ENCODE data around the gene TCF7L2. TPM values are rescaled to one million over a fixed set of nuclear protein-coding genes. Genes with fewer than 3 reads are reported as not detected.
A peak's percentile ranks its signal among the peaks of the same experiment; 100 is the strongest.

TCF7L2 gene
- total and polyA plus RNA-seq, 4 donors, result 14.0 to 57.8 (median 34.8) TPM

- 78 to 80% methylated on average over 9 of the region's 9 CpGs for WGBS, 2 donors
- ATAC-seq (ENCODE audit: low FRiP score), result no peak
- Histone ChIP-seq H3K36me3 (ENCODE audit: control insufficient read depth in 1 of 2, insufficient read depth in 2 of 2, low read length in 1 of 2) (no peaks in the 10 kb centered on the region), H3K9me3 (ENCODE audit: control insufficient read depth, low read length) (no peaks in the 10 kb centered on the region), H3K4me1 (ENCODE audit: control insufficient read depth in 1 of 2, insufficient read depth in 2 of 2, low read length in 2 of 2) (no peaks in the 10 kb centered on the region), H3K27me3 (ENCODE audit: control insufficient read depth in 1 of 2, insufficient read depth in 2 of 2, low read length in 1 of 2) (no peaks in the 10 kb centered on the region), H3K27ac (ENCODE audit: low read depth in 1 of 2, low read length in 2 of 2) (no peak overlapping the region), H3K4me3 (ENCODE audit: low read length in 2 of 2) (no peak overlapping the region)
- no peak for DNase-seq
- intact Hi-C loops (cut with DNase I), result no loop called here
Measured at GRCh38 chr10:112913661-112914287, 36.3 kb upstream of the TCF7L2 start.

- WGBS, 2 donors, result 87 to 91% methylated on average over 7 of the region's 7 CpGs
- no peak for ATAC-seq (ENCODE audit: low FRiP score)
- no peak overlapping the region for H3K27ac ChIP-seq (ENCODE audit: low read depth in 1 of 2, low read length in 2 of 2)
Measured at GRCh38 chr10:112914288-112914952, 35.6 kb upstream of the TCF7L2 start.

GRCh38 chr10:112915590-112916572, 34.2 kb upstream of the TCF7L2 start:
- intact Hi-C loops (cut with DNase I), result no loop called here
- Histone ChIP-seq H3K4me1 (ENCODE audit: control insufficient read depth in 1 of 2, insufficient read depth in 2 of 2, low read length in 2 of 2) (no peaks in the 10 kb centered on the region), H3K36me3 (ENCODE audit: control insufficient read depth in 1 of 2, insufficient read depth in 2 of 2, low read length in 1 of 2) (no peaks in the 10 kb centered on the region), H3K27ac (ENCODE audit: low read depth in 1 of 2, low read length in 2 of 2) (no peak overlapping the region), H3K4me3 (ENCODE audit: low read length in 2 of 2) (no peak overlapping the region), H3K9me3 (ENCODE audit: control insufficient read depth, low read length) (no peaks in the 10 kb centered on the region), H3K27me3 (ENCODE audit: control insufficient read depth in 1 of 2, insufficient read depth in 2 of 2, low read length in 1 of 2) (no peaks in the 10 kb centered on the region)
- WGBS, 2 donors, result 85 to 86% methylated on average over 11 of the region's 11 CpGs
- ATAC-seq (ENCODE audit: low FRiP score), result no peak
- no peak for DNase-seq

More at GRCh38 chr10:112914288-112914952, 35.6 kb upstream of the TCF7L2 start:
- intact Hi-C loops (cut with DNase I), result no loop called here
- H3K36me3 ChIP-seq (ENCODE audit: control insufficient read depth in 1 of 2, insufficient read depth in 2 of 2, low read length in 1 of 2), result no peaks in the 10 kb centered on the region
- H3K9me3 ChIP-seq (ENCODE audit: control insufficient read depth, low read length), result no peaks in the 10 kb centered on the region
- H3K27me3 ChIP-seq (ENCODE audit: control insufficient read depth in 1 of 2, insufficient read depth in 2 of 2, low read length in 1 of 2), result no peaks in the 10 kb centered on the region
- H3K4me1 ChIP-seq (ENCODE audit: control insufficient read depth in 1 of 2, insufficient read depth in 2 of 2, low read length in 2 of 2), result no peaks in the 10 kb centered on the region
- no peak for DNase-seq
- H3K4me3 ChIP-seq (ENCODE audit: low read length in 2 of 2), result no peak overlapping the region

- no peak for DNase-seq
- intact Hi-C loops (cut with DNase I), result no loop called here
- whole genome bisulfite sequencing, 2 donors, result 94 to 97% methylated on average over 3 of the region's 3 CpGs
- no peaks in the 10 kb centered on the region for H3K9me3 ChIP-seq (ENCODE audit: control insufficient read depth, low read length)
- H3K27ac ChIP-seq (ENCODE audit: low read depth in 1 of 2, low read length in 2 of 2), result no peak overlapping the region
- no peak for ATAC-seq (ENCODE audit: low FRiP score)
- no peaks in the 10 kb centered on the region for H3K27me3 ChIP-seq (ENCODE audit: control insufficient read depth in 1 of 2, insufficient read depth in 2 of 2, low read length in 1 of 2)
- H3K36me3 ChIP-seq (ENCODE audit: control insufficient read depth in 1 of 2, insufficient read depth in 2 of 2, low read length in 1 of 2), result no peaks in the 10 kb centered on the region
- no peaks in the 10 kb centered on the region for H3K4me1 ChIP-seq (ENCODE audit: control insufficient read depth in 1 of 2, insufficient read depth in 2 of 2, low read length in 2 of 2)
- H3K4me3 ChIP-seq (ENCODE audit: low read length in 2 of 2), result no peak overlapping the region
Measured at GRCh38 chr10:112917681-112918080, 32.4 kb upstream of the TCF7L2 start.

DNA sequence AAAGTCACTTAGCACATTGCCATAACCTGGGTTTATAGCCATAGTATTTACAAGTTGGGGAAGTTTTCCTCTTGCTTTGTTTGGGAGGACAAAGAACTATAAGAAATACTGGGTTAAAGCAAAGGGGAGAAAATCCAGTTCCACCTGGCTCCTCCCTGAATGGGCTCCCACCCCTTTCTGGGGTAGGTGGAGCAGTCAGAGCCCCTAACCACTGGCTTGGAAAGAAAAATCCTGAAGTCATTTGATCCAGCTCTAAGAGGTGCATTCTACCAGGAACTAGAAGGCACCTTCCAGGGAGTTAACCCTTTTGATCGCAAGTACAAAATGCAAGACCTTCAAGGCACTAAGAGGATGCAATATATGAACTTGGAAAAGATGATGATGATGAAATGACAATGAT, 31.3 kb upstream of the TCF7L2 start:
- ATAC-seq (ENCODE audit: low FRiP score) (no peak), DNase-seq (no peak)
- 42 to 54% methylated on average over 1 of the region's 1 CpG for WGBS, 2 donors
- Histone ChIP-seq H3K9me3 (ENCODE audit: control insufficient read depth, low read length) (no peaks in the 10 kb centered on the region), H3K27me3 (ENCODE audit: control insufficient read depth in 1 of 2, insufficient read depth in 2 of 2, low read length in 1 of 2) (no peaks in the 10 kb centered on the region), H3K27ac (ENCODE audit: low read depth in 1 of 2, low read length in 2 of 2) (no peak overlapping the region), H3K36me3 (ENCODE audit: control insufficient read depth in 1 of 2, insufficient read depth in 2 of 2, low read length in 1 of 2) (no peaks in the 10 kb centered on the region), H3K4me1 (ENCODE audit: control insufficient read depth in 1 of 2, insufficient read depth in 2 of 2, low read length in 2 of 2) (no peaks in the 10 kb centered on the region), H3K4me3 (ENCODE audit: low read length in 2 of 2) (no peak overlapping the region)
- intact Hi-C loops (cut with DNase I), result no loop called here

- DNase-seq (no peak), ATAC-seq (ENCODE audit: low FRiP score) (no peak)
- 80 to 83% methylated on average over 7 of the region's 7 CpGs for WGBS, 2 donors
- H3K9me3 ChIP-seq (ENCODE audit: control insufficient read depth, low read length), result no peaks in the 10 kb centered on the region
- intact Hi-C loops (cut with DNase I), result no loop called here
- no peaks in the 10 kb centered on the region for H3K27me3 ChIP-seq (ENCODE audit: control insufficient read depth in 1 of 2, insufficient read depth in 2 of 2, low read length in 1 of 2)
- H3K4me1 ChIP-seq (ENCODE audit: control insufficient read depth in 1 of 2, insufficient read depth in 2 of 2, low read length in 2 of 2), result no peaks in the 10 kb centered on the region
- no peak overlapping the region for H3K27ac ChIP-seq (ENCODE audit: low read depth in 1 of 2, low read length in 2 of 2)
- no peak overlapping the region for H3K4me3 ChIP-seq (ENCODE audit: low read length in 2 of 2)
- no peaks in the 10 kb centered on the region for H3K36me3 ChIP-seq (ENCODE audit: control insufficient read depth in 1 of 2, insufficient read depth in 2 of 2, low read length in 1 of 2)
Measured at GRCh38 chr10:112919721-112920120, 30.3 kb upstream of the TCF7L2 start.

- H3K27me3 ChIP-seq (ENCODE audit: control insufficient read depth in 1 of 2, insufficient read depth in 2 of 2, low read length in 1 of 2), result no peaks in the 10 kb centered on the region
- H3K4me1 ChIP-seq (ENCODE audit: control insufficient read depth in 1 of 2, insufficient read depth in 2 of 2, low read length in 2 of 2), result no peaks in the 10 kb centered on the region
- intact Hi-C loops (cut with DNase I), result no loop called here
- no peaks in the 10 kb centered on the region for H3K9me3 ChIP-seq (ENCODE audit: control insufficient read depth, low read length)
- DNase-seq (no peak), ATAC-seq (ENCODE audit: low FRiP score) (peak; percentile 54)
- WGBS, 2 donors, result 32 to 46% methylated on average over 5 of the region's 5 CpGs
- H3K4me3 ChIP-seq (ENCODE audit: low read length in 2 of 2), result no peak overlapping the region
- no peaks in the 10 kb centered on the region for H3K36me3 ChIP-seq (ENCODE audit: control insufficient read depth in 1 of 2, insufficient read depth in 2 of 2, low read length in 1 of 2)
- H3K27ac ChIP-seq (ENCODE audit: low read depth in 1 of 2, low read length in 2 of 2), result no peak overlapping the region
Measured at GRCh38 chr10:112926906-112927688, 22.9 kb upstream of the TCF7L2 start.

- no peak overlapping the region for H3K4me3 ChIP-seq (ENCODE audit: low read length in 2 of 2)
- no peak overlapping the region for H3K27ac ChIP-seq (ENCODE audit: low read depth in 1 of 2, low read length in 2 of 2)
- no peaks in the 10 kb centered on the region for H3K4me1 ChIP-seq (ENCODE audit: control insufficient read depth in 1 of 2, insufficient read depth in 2 of 2, low read length in 2 of 2)
- intact Hi-C loops (cut with DNase I), result no loop called here
- 86 to 92% methylated on average over 2 of the region's 2 CpGs for WGBS, 2 donors
- H3K27me3 ChIP-seq (ENCODE audit: control insufficient read depth in 1 of 2, insufficient read depth in 2 of 2, low read length in 1 of 2), result no peaks in the 10 kb centered on the region
- H3K36me3 ChIP-seq (ENCODE audit: control insufficient read depth in 1 of 2, insufficient read depth in 2 of 2, low read length in 1 of 2), result no peaks in the 10 kb centered on the region
- H3K9me3 ChIP-seq (ENCODE audit: control insufficient read depth, low read length), result no peaks in the 10 kb centered on the region
- DNase-seq (no peak), ATAC-seq (ENCODE audit: low FRiP score) (no peak)
Measured at GRCh38 chr10:112927980-112928379, 22.1 kb upstream of the TCF7L2 start.
